Endothelial cell of umbilical vein (primary cell): Measurements from ENCODE around the gene ZFYVE28.

Experiments
- MYC ChIP-seq: IDR thresholded peaks from one replicate; pipeline ENCODE4 v1.6.1; 2011; ENCODE audit warnings: mild to moderate bottlenecking, low read depth, low read length
- POLR2A ChIP-seq: IDR thresholded peaks from 2 replicates; pipeline ENCODE4 v1.6.1; 2012; ENCODE audit warnings: low read depth, mild to moderate bottlenecking, control low read depth, low read length
- POLR2AphosphoS5 ChIP-seq: IDR thresholded peaks from 2 replicates; pipeline ENCODE4 v1.6.1; 2012; ENCODE audit warnings: low read depth, mild to moderate bottlenecking, control low read depth, low read length, moderate library complexity; ENCODE audit not compliant: insufficient read depth
- TF ChIP-seq, protein P1 (sequence below): IDR thresholded peaks from 2 replicates; pipeline ENCODE4 v1.6.1; 2011; ENCODE audit not compliant: insufficient read depth, insufficient read length
- TF ChIP-seq, protein P2 (sequence below), 2 donors: IDR thresholded peaks; 1 replicate in 1 of 2; 2 replicates in 1 of 2; pipeline ENCODE4 v1.5.1; 2011; ENCODE audit warnings: low read length in 2 of 2, mild to moderate bottlenecking in 2 of 2, moderate library complexity in 2 of 2, control low read depth in 1 of 2, inconsistent platforms in 1 of 2, low read depth in 1 of 2; ENCODE audit not compliant: insufficient read depth in 1 of 2; ENCODE audit errors: extremely low read depth in 1 of 2

DNA sequence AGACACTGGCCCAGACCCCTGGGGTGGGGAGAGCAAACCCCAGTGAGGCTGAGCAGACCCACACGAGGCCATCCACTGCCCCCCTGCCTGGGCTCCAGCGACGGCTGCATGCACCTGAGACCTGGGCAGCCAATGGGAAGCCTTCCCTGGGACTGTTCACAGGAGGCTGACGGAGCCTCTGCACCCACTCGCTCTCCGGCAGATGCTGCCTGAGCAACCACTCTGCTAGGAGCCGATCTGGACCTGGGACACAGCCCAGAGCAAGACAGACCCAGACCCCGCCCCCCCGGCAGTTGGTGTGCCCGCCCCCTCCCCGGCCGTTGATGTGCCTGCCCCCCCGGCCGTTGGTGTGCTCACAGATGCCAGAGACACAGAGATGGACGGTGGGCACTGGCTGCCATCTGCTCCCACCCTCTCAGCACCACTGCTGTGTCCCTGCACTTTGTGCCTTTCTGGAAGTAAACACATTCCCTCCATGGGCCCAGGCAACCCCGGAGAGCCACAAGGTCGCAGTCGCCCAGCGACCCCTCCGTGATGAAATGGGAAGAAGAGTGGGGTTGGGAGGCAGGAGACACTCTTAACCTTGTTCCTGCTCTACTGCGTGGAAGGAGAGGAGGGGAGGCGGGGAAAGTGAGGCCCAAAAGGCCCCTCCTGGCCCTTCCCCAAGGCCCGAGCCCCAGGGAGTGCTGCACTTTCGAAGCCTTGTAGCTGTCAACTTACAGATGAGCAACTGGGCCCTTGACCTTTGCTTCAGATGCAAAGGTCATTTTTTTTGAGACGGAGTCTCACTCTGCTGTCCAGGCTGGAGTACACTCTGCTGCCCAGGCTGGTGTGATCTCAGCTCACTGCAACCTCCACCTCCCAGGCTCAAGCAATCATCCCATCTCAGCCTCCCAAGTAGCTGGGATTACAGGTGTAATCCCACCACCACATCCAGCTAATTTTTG lies 62.0 kb downstream of the ZFYVE28 start:
- TF ChIP-seq POLR2AphosphoS5 (no peak), MYC (no peak), POLR2A (no peak)
- TF ChIP-seq, protein P1, sequence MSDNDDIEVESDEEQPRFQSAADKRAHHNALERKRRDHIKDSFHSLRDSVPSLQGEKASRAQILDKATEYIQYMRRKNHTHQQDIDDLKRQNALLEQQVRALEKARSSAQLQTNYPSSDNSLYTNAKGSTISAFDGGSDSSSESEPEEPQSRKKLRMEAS: no peak
- TF ChIP-seq, protein P2, sequence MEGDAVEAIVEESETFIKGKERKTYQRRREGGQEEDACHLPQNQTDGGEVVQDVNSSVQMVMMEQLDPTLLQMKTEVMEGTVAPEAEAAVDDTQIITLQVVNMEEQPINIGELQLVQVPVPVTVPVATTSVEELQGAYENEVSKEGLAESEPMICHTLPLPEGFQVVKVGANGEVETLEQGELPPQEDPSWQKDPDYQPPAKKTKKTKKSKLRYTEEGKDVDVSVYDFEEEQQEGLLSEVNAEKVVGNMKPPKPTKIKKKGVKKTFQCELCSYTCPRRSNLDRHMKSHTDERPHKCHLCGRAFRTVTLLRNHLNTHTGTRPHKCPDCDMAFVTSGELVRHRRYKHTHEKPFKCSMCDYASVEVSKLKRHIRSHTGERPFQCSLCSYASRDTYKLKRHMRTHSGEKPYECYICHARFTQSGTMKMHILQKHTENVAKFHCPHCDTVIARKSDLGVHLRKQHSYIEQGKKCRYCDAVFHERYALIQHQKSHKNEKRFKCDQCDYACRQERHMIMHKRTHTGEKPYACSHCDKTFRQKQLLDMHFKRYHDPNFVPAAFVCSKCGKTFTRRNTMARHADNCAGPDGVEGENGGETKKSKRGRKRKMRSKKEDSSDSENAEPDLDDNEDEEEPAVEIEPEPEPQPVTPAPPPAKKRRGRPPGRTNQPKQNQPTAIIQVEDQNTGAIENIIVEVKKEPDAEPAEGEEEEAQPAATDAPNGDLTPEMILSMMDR (IDR thresholded peaks at IDR 0.05; ENCODE audit: extremely low read depth in 1 of 2, insufficient read depth in 1 of 2, low read depth in 1 of 2, low read length in 2 of 2): no peak
